Activated T-cell treated with anti-CD3 and anti-CD28 coated beads, Interleukin-2, amount 50 U/mL, for 24 hours (primary cell): Measurements from ENCODE around the gene PRSS57.
"Not testable (repeated sequence)": the region's sequence is repeated elsewhere in the genome, so short reads cannot be mapped to it uniquely, and the experiment has no call there.

ENCODE experiments used
- DNase-seq: peaks from one replicate; pipeline ENCODE4 v3.0.0-alpha.2; 2020
- H3K27ac Mint-ChIP-seq: 2 replicates; pipeline ENCODE4 v1.8.0; 2020; ENCODE audit warnings: mild to moderate bottlenecking, mixed read lengths
- H3K27me3 Mint-ChIP-seq: 2 replicates; pipeline ENCODE4 v1.8.0; 2020; ENCODE audit warnings: mixed read lengths
- H3K36me3 Mint-ChIP-seq: 2 replicates; pipeline ENCODE4 v1.8.0; 2020; ENCODE audit warnings: low read depth, mixed read lengths
- H3K4me1 Mint-ChIP-seq: 2 replicates; pipeline ENCODE4 v1.8.0; 2020; ENCODE audit warnings: low read depth, mixed read lengths
- H3K4me3 Mint-ChIP-seq: 2 replicates; pipeline ENCODE4 v1.8.0; 2020; ENCODE audit warnings: mild to moderate bottlenecking, moderate library complexity, mixed read lengths
- H3K9me3 Mint-ChIP-seq: 2 replicates; pipeline ENCODE4 v1.8.0; 2020; ENCODE audit warnings: mixed read lengths

The PRSS57 gene

DNA sequence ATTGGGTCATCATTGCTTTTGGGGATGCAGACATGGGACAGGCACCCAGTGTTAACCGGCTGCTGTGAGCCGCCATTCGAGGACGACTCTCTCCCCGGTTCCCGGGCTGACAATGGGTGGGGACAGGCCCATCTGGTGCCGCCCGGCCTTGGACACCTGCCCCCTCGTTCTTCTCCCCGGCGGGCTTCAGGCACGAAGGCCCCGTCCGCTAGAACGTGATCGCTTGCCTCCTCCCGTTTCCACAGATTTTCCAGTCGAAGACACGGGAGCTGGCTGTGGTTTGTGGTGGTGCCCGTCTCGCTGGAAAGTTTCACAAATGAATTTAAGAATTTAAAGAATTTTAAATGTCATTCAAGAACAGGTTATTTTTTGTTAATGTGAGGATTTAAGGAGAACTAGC, 15.5 kb upstream of the PRSS57 start:
- peaks cover 47% of the 10 kb centered on the region for H3K27me3 Mint-ChIP-seq
- no peaks in the 10 kb centered on the region for H3K36me3 Mint-ChIP-seq
- H3K27ac Mint-ChIP-seq, result no peak overlapping the region
- no peak for DNase-seq
- H3K9me3 Mint-ChIP-seq, result peaks cover 7% of the 10 kb centered on the region
- H3K4me1 Mint-ChIP-seq, result no peaks in the 10 kb centered on the region
- H3K4me3 Mint-ChIP-seq, result no peak overlapping the region

DNA sequence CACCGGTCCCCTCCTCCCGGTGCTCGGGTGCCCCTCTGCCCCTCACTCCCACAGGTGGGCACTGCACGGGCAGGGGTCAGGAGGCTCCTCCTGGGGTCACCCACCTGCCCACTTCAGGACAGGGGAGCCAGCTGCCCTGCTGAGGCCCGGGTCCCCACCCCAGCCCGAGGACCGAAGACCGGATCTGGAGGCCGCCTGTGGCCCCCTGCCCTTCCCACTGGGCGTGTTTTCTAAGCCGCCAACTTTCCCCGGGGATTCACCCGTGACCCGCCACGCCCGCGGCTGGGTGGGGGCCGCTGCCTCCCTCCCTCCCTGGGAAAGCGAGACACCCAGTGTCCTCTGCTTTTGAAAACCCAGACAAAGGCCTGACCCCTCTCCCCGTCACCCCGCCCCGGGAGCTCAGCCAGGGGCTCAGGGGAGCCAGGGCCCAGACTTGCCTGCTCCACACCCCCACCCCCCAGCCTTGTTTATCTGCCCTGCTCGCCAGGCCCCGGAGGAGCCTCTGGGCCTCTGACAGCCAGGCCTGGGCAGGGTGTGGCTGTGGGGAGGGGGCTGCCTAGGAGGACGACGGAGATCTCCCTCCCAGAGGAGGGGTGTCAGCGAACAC, 14.8 kb upstream of the PRSS57 start:
- Mint-ChIP-seq H3K4me1 (no peaks in the 10 kb centered on the region), H3K36me3 (no peaks in the 10 kb centered on the region), H3K27me3 (peaks cover 44% of the 10 kb centered on the region), H3K4me3 (no peak overlapping the region), H3K27ac (no peak overlapping the region), H3K9me3 (no peaks in the 10 kb centered on the region)
- DNase-seq, result no peak

DNA sequence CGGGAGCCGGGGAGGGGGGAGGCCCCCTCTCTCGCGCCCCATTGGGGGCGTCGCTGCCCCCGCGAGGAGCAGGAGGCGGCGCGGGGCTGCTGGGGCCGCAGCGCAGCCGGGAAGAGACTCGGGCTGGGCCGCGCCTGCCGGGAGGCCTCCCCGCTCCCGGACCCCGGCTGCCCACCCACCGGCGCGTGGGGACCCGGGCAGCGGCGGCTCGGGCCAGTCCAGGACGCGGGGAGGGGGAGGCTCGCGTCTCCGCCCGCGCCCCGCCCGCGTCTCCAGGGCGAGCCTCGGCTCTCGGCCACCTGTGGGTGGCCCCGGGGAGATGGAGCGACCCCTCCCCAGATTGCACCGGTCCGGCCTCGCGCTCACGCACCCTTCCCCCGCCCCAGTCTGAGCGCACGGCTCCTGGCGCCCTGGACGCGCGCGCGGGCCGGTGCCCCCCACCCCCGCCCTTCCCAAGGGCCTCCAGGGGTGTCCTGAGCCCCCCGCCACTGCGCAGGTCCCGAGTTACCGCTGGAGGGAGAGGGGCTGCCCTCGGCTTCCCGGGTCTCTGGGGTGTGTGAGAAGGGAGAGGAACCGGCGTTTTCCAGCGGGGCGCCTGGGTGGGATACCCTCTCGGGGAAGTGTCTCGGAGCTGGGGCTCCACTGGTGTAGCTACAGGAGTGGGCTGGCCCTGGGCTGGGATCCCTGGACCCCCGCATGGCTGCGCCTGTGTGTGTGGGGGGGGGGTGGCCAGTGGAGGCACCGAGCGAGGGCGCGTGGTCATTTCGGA, 14.1 kb upstream of the PRSS57 start:
- DNase-seq, result no peak
- Mint-ChIP-seq H3K27me3 (peaks cover 48% of the 10 kb centered on the region), H3K4me3 (no peak overlapping the region), H3K36me3 (no peaks in the 10 kb centered on the region), H3K9me3 (no peaks in the 10 kb centered on the region), H3K4me1 (peaks cover under 1% of the 10 kb centered on the region), H3K27ac (no peak overlapping the region)

DNA sequence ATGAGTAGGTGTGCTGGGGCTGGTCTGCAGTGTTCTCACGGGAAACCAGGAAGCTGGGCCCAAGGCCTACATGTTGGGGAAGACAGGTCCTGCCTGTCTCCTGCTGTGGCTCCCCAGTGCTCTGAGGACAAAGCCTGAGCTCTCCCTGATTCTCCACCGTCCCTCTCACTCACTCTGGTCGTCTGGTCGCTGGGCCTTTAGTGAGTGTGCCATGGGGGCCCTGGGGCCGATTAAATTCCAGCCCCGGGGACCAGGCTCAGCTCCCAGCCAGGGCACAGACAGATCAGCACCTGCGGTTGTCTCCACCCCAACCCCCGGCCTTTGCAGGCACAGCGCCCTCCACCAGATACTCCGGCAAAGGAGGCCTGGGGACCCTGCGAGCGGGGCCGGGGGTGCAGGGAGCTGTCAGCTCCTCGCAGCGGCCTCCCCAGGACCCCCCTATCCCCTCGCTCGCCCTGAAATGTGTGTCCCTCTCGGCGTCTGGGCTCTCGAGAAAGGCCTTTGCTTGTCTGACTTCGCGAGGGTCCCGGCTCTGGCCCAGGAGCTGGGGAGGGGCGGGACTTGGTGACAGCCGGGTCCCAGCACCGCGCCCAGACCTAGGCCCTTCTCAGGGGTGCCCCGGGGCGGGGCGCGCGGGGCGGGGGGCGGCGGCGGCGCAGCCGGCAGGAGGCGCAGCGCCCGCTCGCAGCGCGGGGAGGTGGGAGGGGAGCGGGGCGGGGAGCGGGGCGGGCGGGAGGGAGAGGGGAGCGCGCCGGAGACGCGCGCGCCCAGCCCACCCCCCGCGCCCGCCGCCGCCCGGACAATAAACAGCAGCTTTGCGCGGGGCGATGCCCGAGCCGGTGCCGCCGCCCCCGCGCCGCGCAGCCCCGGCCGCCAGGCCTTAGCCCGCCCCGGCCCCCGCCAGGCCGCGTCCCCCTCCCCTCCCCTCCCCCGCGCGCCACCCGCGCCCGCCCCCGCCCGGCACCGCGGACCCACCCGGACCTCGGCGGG, 13.2 kb upstream of the PRSS57 start, which contains the start of gene PALM:
TSS of gene PALM (plus strand) at position 782 of the 990 bp plus-strand sequence. CDS start 212 bp downstream, outside the sequence.
- Mint-ChIP-seq H3K4me3 (no peak within 1 kb of the TSS), H3K9me3 (no peaks in the 10 kb centered on the region), H3K27me3 (peaks cover 53% of the 10 kb centered on the region), H3K27ac (no peak within 1 kb of the TSS), H3K4me1 (peaks cover 4% of the 10 kb centered on the region), H3K36me3 (no peaks in the 10 kb centered on the region)
- no peak for DNase-seq

DNA sequence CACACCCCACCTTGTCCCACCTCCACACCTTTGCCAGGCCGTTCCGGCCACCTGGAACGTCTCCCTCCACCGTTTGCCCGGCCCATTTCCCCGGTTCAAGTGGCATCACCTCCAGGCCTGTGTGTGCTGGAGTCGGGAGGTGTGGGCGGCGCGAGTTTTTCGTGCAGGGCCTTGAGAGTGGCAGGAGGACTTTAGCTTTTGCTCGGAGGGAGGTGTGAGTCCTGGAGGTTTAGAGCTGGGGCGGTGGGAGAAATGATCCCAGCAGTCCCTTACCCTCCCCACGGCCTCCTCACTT, 9.1 kb upstream of the PRSS57 start:
- no peaks in the 10 kb centered on the region for H3K9me3 Mint-ChIP-seq
- H3K36me3 Mint-ChIP-seq, result no peaks in the 10 kb centered on the region
- H3K4me3 Mint-ChIP-seq, result no peak overlapping the region
- no peak for DNase-seq
- H3K27me3 Mint-ChIP-seq, result peaks cover 44% of the 10 kb centered on the region
- no peak overlapping the region for H3K27ac Mint-ChIP-seq
- H3K4me1 Mint-ChIP-seq, result peaks cover 4% of the 10 kb centered on the region

DNA sequence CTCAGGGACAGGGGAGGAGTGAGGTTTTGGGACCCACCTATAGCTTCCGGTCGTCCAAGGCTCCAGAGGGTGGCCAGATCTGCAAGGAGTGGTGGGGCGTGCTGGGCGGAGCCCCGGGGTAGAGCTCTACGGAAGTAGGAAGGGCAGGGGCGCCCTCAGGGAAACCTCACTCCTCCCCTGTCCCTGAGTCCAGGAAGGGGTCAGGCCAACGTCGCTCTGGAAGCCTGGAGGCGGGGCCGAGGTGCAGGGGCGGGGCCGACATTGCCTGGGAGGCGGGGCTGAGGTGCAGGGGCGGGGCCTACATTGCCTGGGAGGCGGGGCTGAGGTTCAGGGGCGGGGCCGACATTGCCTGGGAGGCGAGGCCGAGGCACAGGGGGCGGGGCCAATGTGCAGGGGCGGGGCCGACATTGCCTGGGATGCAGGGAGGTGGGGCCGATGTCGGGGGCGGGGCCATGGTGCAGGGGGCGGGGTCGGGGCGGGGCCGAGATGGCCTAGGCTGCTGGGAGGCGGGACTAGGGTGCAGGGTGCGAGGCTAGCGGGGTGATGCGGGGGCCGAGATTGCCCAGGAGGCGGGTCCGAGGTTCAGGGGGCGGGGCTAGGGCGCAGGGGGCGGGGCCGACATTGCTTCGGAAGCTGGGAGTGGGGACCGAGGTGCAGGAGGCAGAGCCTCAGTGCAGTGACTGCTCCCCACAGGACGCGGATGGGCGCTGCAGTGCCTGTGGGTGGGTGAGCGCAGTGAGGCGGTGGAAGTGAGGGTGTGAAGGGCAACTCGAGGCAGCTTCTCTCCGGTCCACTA, 8.6 kb upstream of the PRSS57 start:
- Mint-ChIP-seq H3K36me3 (no peaks in the 10 kb centered on the region), H3K27me3 (peaks cover 47% of the 10 kb centered on the region), H3K27ac (no peak overlapping the region), H3K4me3 (no peak overlapping the region), H3K4me1 (peaks cover 4% of the 10 kb centered on the region), H3K9me3 (no peaks in the 10 kb centered on the region)
- DNase-seq, result peak; percentile 71

DNA sequence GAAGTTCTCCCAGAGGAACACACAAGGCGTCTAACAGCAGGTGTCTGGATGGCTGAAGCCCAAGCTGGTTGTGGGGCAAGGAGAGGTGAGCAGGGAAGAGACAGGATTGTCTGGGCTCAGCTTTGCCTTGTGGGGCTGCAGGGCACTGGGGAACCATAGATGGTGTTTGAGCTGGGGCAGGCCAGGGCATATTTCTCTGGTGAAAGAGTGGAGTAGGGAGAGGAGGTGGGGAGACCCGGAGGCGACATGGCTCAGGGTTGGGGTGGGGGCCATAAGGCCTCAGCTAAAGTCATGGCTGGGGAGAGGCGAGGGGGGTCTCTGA, 8.0 kb upstream of the PRSS57 start:
- Mint-ChIP-seq H3K9me3 (no peaks in the 10 kb centered on the region), H3K27ac (no peak overlapping the region), H3K27me3 (peaks cover 50% of the 10 kb centered on the region), H3K4me3 (no peak overlapping the region), H3K4me1 (peaks cover 4% of the 10 kb centered on the region), H3K36me3 (no peaks in the 10 kb centered on the region)
- DNase-seq, result no peak

DNA sequence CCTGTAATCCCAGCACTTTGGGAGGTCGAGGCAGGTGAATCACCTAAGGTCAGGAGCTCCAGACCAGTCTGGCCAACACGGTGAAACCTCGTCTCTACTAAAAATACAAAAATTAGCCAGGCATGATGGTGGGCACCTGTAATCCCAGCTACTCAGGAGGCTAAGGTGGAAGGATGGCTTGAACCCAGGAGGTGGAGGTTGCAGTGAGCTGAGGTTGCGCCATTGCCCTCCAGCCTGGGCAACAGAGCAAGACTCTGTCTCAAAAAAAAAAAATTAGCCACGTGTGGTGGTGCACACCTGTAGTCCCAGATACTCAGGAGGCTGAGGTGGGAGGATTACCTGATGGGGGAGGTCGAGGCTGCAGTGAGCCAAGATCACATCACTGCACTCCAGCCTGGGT, 7.6 kb upstream of the PRSS57 start:
- H3K4me3 Mint-ChIP-seq, H3K9me3 Mint-ChIP-seq, H3K4me1 Mint-ChIP-seq, H3K36me3 Mint-ChIP-seq, DNase-seq, H3K27ac Mint-ChIP-seq: not testable (repeated sequence)
- peaks cover 50% of the 10 kb centered on the region for H3K27me3 Mint-ChIP-seq

DNA sequence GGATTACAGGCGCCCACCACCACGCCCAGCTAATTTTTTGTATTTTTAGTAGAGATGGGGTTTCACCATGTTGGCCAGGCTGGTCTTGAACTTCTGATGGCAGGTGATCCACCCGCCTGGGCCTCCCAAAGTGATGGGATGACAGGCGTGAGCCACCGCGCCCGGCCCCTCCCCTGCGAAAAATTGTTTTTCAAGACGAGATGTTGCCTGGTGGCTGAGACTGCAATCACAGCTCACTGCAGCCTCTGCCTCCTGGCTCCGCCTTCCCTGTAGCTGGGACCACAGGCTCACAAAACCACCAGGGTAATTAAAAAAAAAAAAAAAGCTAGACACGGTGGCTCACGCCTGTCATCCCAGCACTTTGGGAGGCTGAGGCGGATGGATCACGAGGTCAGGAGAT, 4.6 kb upstream of the PRSS57 start:
- not testable (repeated sequence) for H3K4me1 Mint-ChIP-seq, DNase-seq, H3K4me3 Mint-ChIP-seq, H3K27ac Mint-ChIP-seq, H3K36me3 Mint-ChIP-seq, H3K9me3 Mint-ChIP-seq
- H3K27me3 Mint-ChIP-seq, result peaks cover 47% of the 10 kb centered on the region

DNA sequence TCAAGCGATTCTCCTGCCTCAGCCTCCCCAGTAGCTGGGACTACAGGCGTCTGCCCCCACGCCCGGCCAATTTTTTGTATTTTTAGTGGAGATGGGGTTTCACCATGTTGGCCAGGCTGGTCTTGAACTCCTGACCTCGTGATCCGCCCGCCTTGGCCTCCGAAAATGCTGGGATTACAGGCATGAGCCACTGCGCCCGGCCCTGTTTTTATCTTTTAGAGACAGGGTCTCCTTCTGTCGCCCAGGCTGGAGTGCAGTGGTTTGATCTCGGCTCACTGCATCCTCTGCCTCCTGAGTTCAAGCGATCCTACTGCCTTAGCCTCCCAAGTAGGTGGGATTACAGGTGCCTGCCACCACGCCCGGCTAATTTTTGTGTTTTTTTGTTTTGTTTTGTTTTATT, 3.3 kb upstream of the PRSS57 start:
- H3K27me3 Mint-ChIP-seq, result peaks cover 46% of the 10 kb centered on the region
- H3K9me3 Mint-ChIP-seq, H3K4me1 Mint-ChIP-seq, DNase-seq, H3K27ac Mint-ChIP-seq, H3K4me3 Mint-ChIP-seq, H3K36me3 Mint-ChIP-seq: not testable (repeated sequence)

DNA sequence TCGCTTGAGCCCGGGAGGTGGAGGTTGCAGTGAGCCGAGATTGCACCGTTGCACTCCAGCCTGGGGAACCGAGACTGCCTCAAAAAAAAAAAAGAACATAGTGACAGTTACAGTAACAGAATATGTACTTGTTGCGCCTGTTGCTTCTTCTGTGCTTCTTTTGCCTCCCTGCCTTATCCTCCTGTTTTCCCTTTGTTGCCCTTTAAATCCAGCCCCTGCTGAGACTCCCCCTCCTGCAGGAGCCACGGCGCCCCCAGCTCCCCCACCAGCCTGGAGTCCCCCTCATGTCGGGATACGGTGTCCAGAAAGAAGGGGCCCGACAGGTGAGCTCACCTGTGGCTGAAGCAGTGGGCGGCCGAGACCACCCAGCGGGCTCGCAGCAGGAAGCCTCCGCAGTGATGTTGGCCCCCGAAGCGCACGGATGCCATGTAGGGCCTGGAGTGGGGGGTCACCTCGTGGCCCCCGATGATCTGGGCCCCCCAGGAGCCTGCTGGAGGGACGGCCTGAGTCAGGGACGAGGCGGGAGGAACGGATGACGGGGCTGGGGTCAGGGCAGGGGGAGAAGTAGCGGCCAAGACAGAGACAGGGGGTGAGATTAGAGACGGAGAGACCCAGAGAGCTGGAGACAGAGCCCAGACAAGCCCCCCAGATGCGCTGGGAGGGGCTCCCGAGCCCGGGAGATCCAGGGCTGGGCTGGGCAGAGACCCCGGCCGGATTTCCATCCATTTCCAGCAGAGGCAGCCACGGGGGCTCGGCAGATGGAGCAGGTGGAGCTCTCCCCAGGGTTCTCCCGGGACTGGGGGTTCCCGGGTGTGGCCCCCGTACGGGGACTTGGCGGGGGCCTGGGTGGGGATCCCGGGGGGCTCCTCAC, 536 bp downstream of the PRSS57 start:
- no peaks in the 10 kb centered on the region for H3K9me3 Mint-ChIP-seq
- H3K36me3 Mint-ChIP-seq, result no peaks in the 10 kb centered on the region
- peaks cover 4% of the 10 kb centered on the region for H3K4me1 Mint-ChIP-seq
- DNase-seq, result no peak
- peaks cover 35% of the 10 kb centered on the region for H3K27me3 Mint-ChIP-seq
- H3K27ac Mint-ChIP-seq, result no peak overlapping the region
- no peak overlapping the region for H3K4me3 Mint-ChIP-seq

DNA sequence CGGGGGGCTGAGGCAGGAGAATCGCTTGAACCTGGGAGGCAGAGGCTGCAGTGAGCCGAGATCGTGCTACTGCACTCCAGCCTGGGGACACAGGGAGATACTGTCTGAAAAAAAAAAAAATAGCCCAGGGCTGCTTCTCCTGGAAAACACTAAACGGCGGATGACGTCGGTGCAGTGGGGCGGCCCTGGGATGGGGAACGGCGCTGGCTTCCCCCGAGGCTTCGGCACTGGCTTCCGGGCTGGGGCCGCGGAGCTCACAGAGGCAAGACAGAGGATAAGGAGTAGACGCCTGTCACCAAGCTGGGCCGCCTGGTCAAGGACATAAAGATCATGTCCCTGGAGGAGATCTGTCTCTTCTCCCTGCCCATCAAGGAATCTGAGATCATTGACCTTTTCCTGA, 5.0 kb downstream of the PRSS57 start:
- no peak for DNase-seq
- Mint-ChIP-seq H3K36me3 (no peaks in the 10 kb centered on the region), H3K4me3 (no peak overlapping the region), H3K4me1 (peaks cover 2% of the 10 kb centered on the region), H3K9me3 (no peaks in the 10 kb centered on the region), H3K27ac (no peak overlapping the region), H3K27me3 (peaks cover 8% of the 10 kb centered on the region)

DNA sequence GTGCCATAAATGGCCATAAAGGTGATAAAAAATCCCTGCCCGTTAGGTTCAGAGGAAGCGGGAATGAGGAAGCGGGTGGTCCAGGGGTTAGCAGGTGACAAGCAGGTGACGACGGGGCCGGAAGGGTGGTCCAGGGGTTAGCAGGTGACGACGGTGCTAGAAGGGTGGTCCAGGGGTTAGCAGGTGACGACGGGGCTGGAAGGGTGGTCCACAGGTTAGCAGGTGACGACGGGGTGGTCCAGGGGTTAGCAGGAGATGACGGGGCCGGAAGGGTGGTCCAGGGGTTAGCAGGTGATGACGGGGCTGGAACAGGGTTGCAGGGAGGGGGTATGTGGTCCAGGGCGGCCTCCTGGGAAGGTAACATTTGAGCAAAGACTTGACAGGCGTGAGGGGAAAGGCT, 6.3 kb downstream of the PRSS57 start:
- Mint-ChIP-seq H3K36me3 (no peaks in the 10 kb centered on the region), H3K9me3 (no peaks in the 10 kb centered on the region), H3K4me3 (no peak overlapping the region), H3K27ac (no peak overlapping the region), H3K4me1 (no peaks in the 10 kb centered on the region), H3K27me3 (no peaks in the 10 kb centered on the region)
- no peak for DNase-seq

DNA sequence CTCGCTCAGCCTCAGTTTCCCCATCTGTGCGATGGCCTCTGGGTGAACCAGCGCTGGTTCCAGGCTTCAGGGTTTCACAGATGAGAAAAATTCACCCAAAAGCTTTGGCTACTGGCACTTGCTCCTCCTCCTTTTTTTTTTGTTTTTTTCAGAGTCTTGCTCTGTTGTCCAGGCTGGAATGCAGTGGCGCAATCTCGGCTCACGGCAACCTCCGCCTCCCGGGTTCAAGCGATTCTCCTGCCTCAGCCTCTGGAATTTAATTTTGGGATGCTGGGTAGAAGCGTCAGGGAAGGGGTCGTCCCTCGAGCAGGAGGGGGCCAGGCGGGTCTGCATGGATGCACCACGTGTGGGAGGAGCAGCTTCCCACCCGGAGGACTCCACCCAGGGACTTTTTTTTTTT, 7.0 kb downstream of the PRSS57 start:
- Mint-ChIP-seq H3K4me1 (no peaks in the 10 kb centered on the region), H3K9me3 (no peaks in the 10 kb centered on the region), H3K4me3 (no peak overlapping the region), H3K27me3 (no peaks in the 10 kb centered on the region), H3K27ac (no peak overlapping the region), H3K36me3 (no peaks in the 10 kb centered on the region)
- DNase-seq, result no peak
